Duodenal mucosa (tissue), 2 donors: ENCODE data around the gene DNALI1.
A peak's percentile ranks its signal among the peaks of the same experiment; 100 is the strongest.
"Not testable (repeated sequence)": the region's sequence is repeated elsewhere in the genome, so short reads cannot be mapped to it uniquely, and the experiment has no call there.

Experiments used
- H3K27ac ChIP-seq: one replicate; pipeline ENCODE4 v1.7.0; 2013; ENCODE audit warnings: low read depth, low read length
- H3K27me3 ChIP-seq, 2 donors: one replicate each; pipeline ENCODE4 v1.7.0; 2013; ENCODE audit warnings: low read length in 2 of 2, control low read depth in 1 of 2; ENCODE audit not compliant: insufficient read depth in 2 of 2, control insufficient read depth in 1 of 2
- H3K36me3 ChIP-seq, 2 donors: one replicate each; pipeline ENCODE4 v1.7.0; 2013; ENCODE audit warnings: low read length in 2 of 2, control low read depth in 1 of 2; ENCODE audit not compliant: insufficient read depth in 2 of 2, control insufficient read depth in 1 of 2
- H3K4me1 ChIP-seq, 2 donors: one replicate each; pipeline ENCODE4 v1.7.0; 2013; ENCODE audit warnings: low read length in 2 of 2, control low read depth in 1 of 2; ENCODE audit not compliant: insufficient read depth in 2 of 2, control insufficient read depth in 1 of 2
- H3K4me3 ChIP-seq, 2 donors: one replicate each; pipeline ENCODE4 v1.7.0; 2013; ENCODE audit warnings: low read length in 2 of 2, low read depth in 1 of 2
- H3K9ac ChIP-seq, 2 donors: one replicate each; pipeline ENCODE4 v1.7.0; 2013; ENCODE audit warnings: low read length in 2 of 2, low read depth in 1 of 2
- H3K9me3 ChIP-seq, 2 donors: one replicate each; pipeline ENCODE4 v1.7.0; 2013; ENCODE audit warnings: low read length in 2 of 2, control low read depth in 1 of 2; ENCODE audit not compliant: control insufficient read depth in 1 of 2

The DNALI1 gene

DNA sequence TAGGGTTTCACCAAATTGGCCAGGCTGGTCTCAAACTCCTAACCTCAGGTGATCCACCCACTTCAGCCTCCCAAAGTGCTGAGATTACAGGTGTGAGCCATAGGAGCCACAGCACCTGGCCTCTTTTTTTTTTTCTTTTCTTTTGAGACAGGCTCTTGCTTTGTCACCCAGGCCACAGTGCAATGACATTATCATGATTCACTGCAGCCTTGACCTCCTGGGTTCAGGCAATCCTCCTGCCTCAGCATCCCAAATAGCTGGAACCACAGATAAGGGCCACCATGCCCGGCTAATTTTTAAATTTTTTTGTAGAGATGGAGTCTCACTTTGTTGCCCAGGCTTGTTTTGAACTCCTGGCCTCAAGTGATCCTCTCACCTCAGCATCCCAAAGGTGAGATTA is 26.9 kb upstream of the DNALI1 start:
- H3K9ac ChIP-seq, H3K36me3 ChIP-seq, H3K27ac ChIP-seq: not testable (repeated sequence)

DNA sequence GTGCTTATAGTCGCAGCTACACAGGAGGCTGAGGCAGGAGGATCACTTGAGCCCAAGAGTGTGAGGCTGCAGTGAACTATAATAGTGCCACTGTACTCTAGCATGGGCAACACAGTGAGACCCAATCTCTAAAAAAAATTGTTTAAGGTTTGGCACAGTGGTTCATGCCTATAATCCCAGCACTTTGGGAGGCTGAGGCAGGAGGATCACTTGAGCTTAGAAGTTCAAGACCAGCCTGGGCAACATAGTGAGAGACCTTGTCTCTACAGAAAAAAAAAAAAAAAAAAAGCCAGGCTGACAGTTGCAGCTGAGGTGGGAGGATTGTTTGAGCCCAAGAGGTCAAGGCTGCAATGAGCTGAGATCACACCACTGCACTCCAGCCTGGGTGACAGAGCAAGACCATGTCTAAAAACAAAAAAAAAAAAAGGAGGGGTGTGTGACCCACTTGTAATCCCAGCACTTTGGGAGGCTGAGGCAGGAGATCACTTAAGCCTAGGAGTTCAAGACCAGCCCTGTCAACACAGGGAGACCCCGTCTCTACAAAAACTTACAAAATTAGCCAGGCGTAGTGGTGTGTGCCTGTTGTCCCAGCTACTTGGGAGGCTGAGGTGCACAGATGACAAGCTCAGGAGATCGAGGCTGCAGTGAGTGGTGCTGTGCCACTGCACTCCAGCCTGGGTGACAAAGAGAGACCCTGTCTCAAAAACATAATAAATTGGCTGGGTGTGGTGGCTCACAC is 24.2 kb upstream of the DNALI1 start:
- not testable (repeated sequence) for H3K27ac ChIP-seq, H3K4me1 ChIP-seq, H3K9me3 ChIP-seq, H3K27me3 ChIP-seq, H3K9ac ChIP-seq, H3K4me3 ChIP-seq
- peaks cover 12 to 21% of the 10 kb centered on the region in 2 donors for H3K36me3 ChIP-seq

More for the DNA sequence above, 26.9 kb upstream of the DNALI1 start:
- not testable (repeated sequence) for H3K9me3 ChIP-seq, H3K4me3 ChIP-seq, H3K27me3 ChIP-seq, H3K4me1 ChIP-seq

DNA sequence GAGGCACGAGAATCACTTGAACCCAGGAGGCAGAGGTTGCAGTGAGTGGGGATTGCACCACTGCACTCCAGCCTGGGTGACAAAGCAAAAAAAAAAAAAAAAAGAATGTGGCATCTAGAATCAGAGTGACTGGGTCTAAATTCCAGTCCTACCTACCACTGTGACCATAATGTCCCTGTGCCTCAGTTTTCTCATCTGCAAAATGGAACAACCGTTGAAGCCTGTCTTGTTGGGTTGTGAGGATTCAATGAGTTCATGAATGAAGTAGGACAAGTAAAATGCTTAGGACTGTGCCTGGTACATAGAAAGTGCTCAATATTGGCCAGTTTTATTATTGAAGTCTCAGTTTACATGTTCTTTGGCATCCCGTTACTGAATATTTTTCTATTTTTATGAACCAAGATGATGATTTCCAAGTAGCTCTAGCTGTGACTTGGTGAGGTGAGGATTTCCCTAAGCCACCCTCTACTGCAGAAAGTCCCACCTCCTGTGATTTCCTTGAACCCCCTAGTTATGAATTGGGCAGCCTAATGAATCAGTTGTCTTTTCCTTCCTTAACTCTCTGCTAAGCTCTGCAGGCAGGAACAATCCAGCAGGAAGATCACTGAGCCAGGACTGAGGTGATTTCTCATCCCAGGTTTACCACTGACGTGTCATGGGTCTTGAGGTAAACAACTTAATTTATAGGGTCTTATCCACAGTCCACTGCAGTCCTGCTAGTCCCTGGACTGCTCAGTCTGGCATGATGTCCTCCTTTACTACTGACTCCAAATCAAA is 23.2 kb upstream of the DNALI1 start:
- no peaks in the 10 kb centered on the region for H3K9me3 ChIP-seq
- H3K36me3 ChIP-seq = peaks cover 17 to 26% of the 10 kb centered on the region in 2 donors
- no peaks in the 10 kb centered on the region for H3K4me1 ChIP-seq
- H3K4me3 ChIP-seq = no peak overlapping the region
- H3K9ac ChIP-seq = no peak overlapping the region
- H3K27me3 ChIP-seq = no peaks in the 10 kb centered on the region
- no peak overlapping the region for H3K27ac ChIP-seq

DNA sequence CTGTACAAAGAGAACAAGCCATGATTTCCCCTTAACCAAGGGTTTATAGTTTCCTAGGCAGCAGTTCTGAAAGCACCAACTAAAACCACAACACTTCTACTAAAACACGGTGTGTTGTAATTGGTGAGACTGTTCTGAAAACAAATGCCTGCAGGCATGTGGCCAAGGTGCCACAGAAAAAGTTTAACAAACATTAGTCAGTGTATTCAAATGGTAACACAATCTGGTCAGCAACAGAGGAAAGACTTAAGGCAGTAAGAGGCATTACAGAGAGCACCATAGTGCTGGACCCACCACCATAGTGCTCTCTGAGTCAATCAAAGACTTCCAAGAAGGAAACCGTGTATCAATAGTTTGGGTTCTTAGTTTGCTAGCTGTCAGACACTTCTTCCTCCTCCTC is 19.4 kb upstream of the DNALI1 start:
- Histone ChIP-seq H3K9me3 (no peaks in the 10 kb centered on the region), H3K27ac (no peak overlapping the region), H3K36me3 (peaks cover 24 to 54% of the 10 kb centered on the region in 2 donors), H3K27me3 (no peaks in the 10 kb centered on the region), H3K4me3 (no peak overlapping the region), H3K4me1 (no peaks in the 10 kb centered on the region), H3K9ac (no peak overlapping the region)

DNA sequence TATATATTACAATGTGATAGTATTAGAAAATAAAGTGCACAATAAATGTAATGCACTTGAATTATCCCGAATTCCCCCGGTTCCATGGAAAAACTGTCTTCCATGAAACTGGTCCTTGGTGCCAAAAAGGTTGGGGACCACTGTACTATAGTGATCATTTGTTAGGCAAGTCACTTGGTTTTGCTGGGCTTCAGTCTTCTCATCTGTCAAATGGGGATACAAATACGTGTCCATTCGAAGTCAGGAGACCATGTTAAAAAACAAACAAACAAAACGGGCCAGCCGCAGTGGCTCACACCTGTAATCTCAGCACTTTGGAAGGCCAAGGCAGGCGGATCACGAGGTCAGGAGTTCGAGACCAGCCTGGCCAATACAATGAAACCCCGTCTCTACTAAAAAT is 17.6 kb upstream of the DNALI1 start:
- H3K9me3 ChIP-seq, H3K27me3 ChIP-seq, H3K4me1 ChIP-seq, H3K27ac ChIP-seq, H3K9ac ChIP-seq, H3K4me3 ChIP-seq: not testable (repeated sequence)
- H3K36me3 ChIP-seq = peaks cover 24 to 63% of the 10 kb centered on the region in 2 donors

DNA sequence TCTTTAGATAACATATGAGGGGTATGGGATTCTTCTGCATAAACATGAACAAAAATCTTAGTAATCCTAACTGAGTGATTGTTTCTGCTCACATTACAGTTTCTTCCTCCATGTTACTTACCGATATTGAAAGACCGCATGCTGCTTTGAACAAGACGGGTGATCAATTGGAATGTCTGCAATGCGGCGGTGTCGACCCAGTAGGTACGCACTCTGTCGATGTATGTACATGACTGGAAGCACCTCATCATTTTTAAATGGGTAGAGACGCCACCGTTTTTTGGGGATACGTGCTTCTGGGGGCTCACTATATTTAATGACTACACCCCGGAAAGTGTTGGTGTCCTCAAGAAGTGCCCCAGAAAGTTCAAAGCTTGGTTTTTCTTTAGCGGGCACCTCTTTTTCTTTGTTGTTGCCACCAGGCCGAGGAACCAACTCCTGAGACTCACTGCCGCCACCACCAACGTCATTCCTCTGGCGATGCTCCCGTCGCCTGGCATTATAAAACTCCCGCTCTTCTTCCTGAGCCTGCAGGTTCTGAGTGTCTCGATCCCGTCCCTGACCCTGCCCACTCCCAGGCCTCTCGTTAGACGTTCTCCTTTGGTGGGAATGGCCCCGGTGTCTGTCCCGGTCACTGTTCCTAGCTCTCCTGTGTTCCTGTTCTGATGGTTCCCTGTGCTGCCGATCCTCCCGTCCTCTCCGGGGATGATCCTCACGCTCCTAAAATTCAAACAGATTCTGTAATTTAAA is 16.5 kb upstream of the DNALI1 start:
- Histone ChIP-seq H3K4me3 (no peak overlapping the region), H3K27me3 (no peaks in the 10 kb centered on the region), H3K9ac (no peak overlapping the region), H3K4me1 (no peaks in the 10 kb centered on the region), H3K36me3 (peaks cover 24 to 72% of the 10 kb centered on the region in 2 donors), H3K9me3 (no peaks in the 10 kb centered on the region), H3K27ac (no peak overlapping the region)

DNA sequence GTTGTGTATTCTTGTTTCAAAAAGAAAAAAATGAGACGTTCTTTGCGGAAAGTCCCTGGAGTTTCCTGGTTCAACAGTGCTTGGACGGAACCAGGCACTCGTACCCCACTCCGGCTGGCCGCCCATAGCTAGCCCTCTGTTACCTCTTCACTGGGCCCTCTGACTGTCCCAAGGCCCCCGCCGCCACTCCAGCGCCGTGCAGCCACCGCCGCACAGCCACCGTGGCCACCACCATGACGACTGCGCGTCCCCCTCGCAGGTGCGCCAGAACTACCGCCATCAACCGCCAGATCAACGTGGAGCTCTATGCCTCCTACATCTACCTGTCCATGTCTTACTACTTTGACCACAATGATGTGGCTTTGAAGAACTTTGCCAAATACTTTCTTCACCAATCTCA is 12.2 kb upstream of the DNALI1 start:
- peaks cover 21 to 60% of the 10 kb centered on the region in 2 donors for H3K36me3 ChIP-seq

DNA sequence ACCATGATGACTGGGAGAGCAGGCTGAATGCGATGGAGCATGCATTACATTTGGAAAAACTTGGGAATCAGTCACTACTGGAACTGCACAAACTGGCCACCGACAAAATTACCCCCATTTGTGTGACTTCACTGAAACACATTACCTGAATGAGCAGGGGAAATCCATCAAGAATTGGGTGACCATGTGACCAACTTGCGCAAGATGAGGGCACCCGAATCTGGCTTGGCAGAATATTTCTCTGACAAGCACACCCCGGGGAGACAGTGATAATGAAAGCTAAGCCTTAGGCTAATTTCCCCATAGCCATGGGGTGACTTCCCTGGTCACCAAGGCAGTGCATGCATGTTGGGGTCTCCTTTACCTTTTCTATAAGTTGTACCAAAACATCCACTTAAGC is 11.7 kb upstream of the DNALI1 start:
- no peaks in the 10 kb centered on the region for H3K4me1 ChIP-seq
- H3K9me3 ChIP-seq = no peaks in the 10 kb centered on the region
- no peaks in the 10 kb centered on the region for H3K27me3 ChIP-seq
- H3K27ac ChIP-seq = no peak overlapping the region
- no peak overlapping the region for H3K9ac ChIP-seq
- peaks cover 20 to 56% of the 10 kb centered on the region in 2 donors for H3K36me3 ChIP-seq
- no peak overlapping the region for H3K4me3 ChIP-seq

More for the DNA sequence above, 12.2 kb upstream of the DNALI1 start:
- H3K4me3 ChIP-seq = no peak overlapping the region
- H3K9me3 ChIP-seq = no peaks in the 10 kb centered on the region
- H3K9ac ChIP-seq = no peak overlapping the region
- no peaks in the 10 kb centered on the region for H3K4me1 ChIP-seq
- H3K27ac ChIP-seq = no peak overlapping the region
- no peaks in the 10 kb centered on the region for H3K27me3 ChIP-seq

DNA sequence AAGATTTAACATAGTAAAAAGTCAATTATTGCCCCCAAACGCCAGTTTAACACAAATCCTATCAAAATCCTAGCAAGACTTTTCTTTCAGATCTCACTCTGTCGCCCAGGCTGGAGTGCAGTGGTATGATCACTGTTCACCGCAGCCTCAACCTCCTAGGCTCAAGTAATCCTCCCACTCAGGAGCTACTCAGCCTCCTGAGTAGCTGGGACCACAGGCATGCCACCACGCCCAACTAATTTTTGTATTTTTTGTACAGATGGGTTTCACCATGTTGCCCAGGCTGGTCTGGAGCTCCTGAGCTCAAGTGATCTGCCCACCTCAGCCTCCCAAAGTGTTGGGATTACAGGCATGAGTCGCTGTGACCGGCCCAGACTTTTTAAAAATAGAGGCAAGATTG is 7.4 kb upstream of the DNALI1 start:
- Histone ChIP-seq H3K4me1 (peaks cover 14% of the 10 kb centered on the region in 2 donors), H3K4me3 (no peak overlapping the region), H3K27me3 (no peaks in the 10 kb centered on the region), H3K9me3 (no peaks in the 10 kb centered on the region), H3K36me3 (peaks cover 14 to 36% of the 10 kb centered on the region in 2 donors), H3K9ac (no peak overlapping the region), H3K27ac (no peak overlapping the region)

DNA sequence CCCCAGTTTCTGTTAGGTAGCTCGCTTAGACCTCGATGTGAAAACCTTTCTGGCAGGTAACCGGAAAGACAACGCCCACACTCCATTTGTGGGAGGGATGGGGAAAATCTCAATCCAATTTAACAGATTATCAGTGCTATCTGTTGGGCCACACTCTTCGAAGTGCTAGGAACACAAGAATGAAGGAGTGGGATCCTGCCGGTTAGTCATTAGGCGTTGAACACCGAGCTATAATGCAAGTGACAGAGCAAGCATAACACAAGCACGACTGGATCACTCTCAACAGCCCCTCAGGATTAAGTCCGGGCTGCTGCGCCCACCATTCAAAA is 3.2 kb upstream of the DNALI1 start:
- peak overlapping the region; percentile 88 for H3K27ac ChIP-seq
- H3K4me1 ChIP-seq = peaks cover 20 to 22% of the 10 kb centered on the region in 2 donors
- peak overlapping the region; percentile 85 to 99 for H3K9ac ChIP-seq
- H3K9me3 ChIP-seq = no peaks in the 10 kb centered on the region
- H3K4me3 ChIP-seq = peak overlapping the region; percentile 99 to 100
- H3K36me3 ChIP-seq = peaks cover 2 to 7% of the 10 kb centered on the region in 2 donors
- H3K27me3 ChIP-seq = no peaks in the 10 kb centered on the region
